Ovary (tissue), 3 donors: Measurements from ENCODE around the gene ST6GALNAC2.

Source experiments
- EP300 ChIP-seq: sonication (generic); formaldehyde crosslinking; IDR thresholded peaks from one replicate; pipeline ENCODE4 v1.6.1; 2017; ENCODE audit warnings: antibody characterized with exemption
- POLR2A ChIP-seq: fragments of 450-650 bp; IDR thresholded peaks from one replicate; pipeline ENCODE4 v1.6.1; 2017; ENCODE audit warnings: antibody characterized with exemption, mild to moderate bottlenecking, moderate library complexity
- TF ChIP-seq, protein P1 (sequence below), 3 donors: fragments of 450-650 bp in 2 of 3; fragments of 200-600 bp in 1 of 3; IDR thresholded peaks; one replicate each; pipeline versions ENCODE4 v1.5.1 to v1.8.0; 2016 to 2022; ENCODE audit warnings: antibody characterized with exemption in 3 of 3, mild to moderate bottlenecking in 1 of 3
- donor health status: DM: no; HTN: no; CAD: no.

- TF ChIP-seq, protein P1, sequence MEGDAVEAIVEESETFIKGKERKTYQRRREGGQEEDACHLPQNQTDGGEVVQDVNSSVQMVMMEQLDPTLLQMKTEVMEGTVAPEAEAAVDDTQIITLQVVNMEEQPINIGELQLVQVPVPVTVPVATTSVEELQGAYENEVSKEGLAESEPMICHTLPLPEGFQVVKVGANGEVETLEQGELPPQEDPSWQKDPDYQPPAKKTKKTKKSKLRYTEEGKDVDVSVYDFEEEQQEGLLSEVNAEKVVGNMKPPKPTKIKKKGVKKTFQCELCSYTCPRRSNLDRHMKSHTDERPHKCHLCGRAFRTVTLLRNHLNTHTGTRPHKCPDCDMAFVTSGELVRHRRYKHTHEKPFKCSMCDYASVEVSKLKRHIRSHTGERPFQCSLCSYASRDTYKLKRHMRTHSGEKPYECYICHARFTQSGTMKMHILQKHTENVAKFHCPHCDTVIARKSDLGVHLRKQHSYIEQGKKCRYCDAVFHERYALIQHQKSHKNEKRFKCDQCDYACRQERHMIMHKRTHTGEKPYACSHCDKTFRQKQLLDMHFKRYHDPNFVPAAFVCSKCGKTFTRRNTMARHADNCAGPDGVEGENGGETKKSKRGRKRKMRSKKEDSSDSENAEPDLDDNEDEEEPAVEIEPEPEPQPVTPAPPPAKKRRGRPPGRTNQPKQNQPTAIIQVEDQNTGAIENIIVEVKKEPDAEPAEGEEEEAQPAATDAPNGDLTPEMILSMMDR (IDR thresholded peaks at IDR 0.05), result no peak
- no peak for TF ChIP-seq POLR2A
- TF ChIP-seq EP300, result no peak
These were observed 50.6 kb downstream of the ST6GALNAC2 start for GRCh38 chr17:76534831-76535732.
